GM18519 (cell line): ENCODE results near the gene TAF10.

Source experiments
- ATAC-seq: cut with Tn5 transposase; IDR thresholded peaks from one replicate; pipeline ENCODE4 v1.9.1; 2021; ENCODE audit warnings: mild to moderate bottlenecking, moderate library complexity; ENCODE audit not compliant: unreplicated experiment, low FRiP score

Gene TAF10

DNA sequence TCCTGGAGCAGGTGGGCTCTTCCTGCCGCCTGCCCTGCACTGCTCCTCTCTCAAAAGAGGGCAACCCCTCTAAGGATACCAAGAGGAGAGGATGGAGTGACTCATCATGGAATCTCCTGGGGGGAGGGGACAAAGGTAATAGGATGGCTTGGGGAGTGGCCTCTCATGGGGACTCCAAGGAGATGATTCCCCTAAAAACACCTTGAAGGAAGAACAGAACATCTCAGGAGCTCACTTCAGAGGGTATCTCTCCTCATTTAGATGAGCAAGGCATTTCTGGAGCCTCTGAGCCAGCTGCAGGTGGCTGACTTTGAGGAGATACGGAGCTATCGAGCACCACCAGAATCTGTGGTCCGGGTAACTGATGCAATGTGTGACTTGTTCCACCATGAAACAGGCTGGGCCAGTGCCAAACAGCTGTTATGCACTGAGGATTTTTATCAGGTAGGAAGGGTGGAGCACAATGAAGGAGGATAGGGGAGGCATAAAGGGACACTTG, 48.8 kb downstream of the TAF10 start:
- ATAC-seq, result no peak

DNA sequence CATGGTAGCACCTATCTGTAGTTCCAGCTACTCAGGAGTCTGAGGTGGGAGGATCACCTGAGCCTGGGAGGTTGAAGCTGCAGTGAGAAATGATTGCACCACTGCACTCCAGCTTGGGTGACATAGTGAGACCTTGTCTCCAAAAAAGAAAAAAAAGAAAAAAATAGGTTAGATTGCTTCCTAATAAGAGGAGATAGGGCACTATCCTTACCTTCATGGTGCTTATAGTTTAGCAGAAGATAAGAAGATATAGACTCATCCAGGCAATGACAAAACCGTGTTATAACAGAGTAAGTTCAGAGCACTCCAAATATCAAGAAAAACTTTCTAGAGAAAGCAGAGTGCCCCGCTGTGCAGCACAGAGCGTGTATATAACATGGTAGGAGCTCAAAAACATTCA, 50.7 kb downstream of the TAF10 start:
- no peak for ATAC-seq
